ENCODE measurements around the gene CBX1.

The CBX1 gene

GRCh38 chr17:48028736-48029135 is 72.5 kb downstream of the CBX1 start:
- Histone ChIP-seq H3K9me3 (ENCODE audit: control insufficient read depth, low read length) (no peaks in the 10 kb centered on the region), H2AK5ac (ENCODE audit: low read length, severe bottlenecking) (no peak overlapping the region), H2BK15ac (ENCODE audit: low read depth, poor library complexity, severe bottlenecking) (no peak overlapping the region), H3K27ac (ENCODE audit: low read length, poor library complexity, severe bottlenecking) (no peak overlapping the region), H2BK120ac (ENCODE audit: low read depth, low read length) (no peak overlapping the region), H3K4me3 (ENCODE audit: insufficient read depth in 1 of 2, low read depth in 1 of 2, low read length in 2 of 2) (no peak overlapping the region), H3K36me3 (ENCODE audit: control insufficient read depth in 1 of 2, insufficient read depth in 2 of 2, low read depth in 1 of 2, low read length in 2 of 2) (peaks cover 12 to 27% of the 10 kb centered on the region in 2 experiments), H3K9ac (ENCODE audit: low read length) (no peak overlapping the region), H3K4me1 (ENCODE audit: control insufficient read depth, insufficient read depth, low read depth, low read length) (peaks cover 20% of the 10 kb centered on the region), H3K4me2 (ENCODE audit: low read length, poor library complexity, severe bottlenecking) (no peak overlapping the region), H2BK12ac (ENCODE audit: low read length in 2 of 2) (no peak overlapping the region), H3K18ac (ENCODE audit: low read depth in 1 of 2, low read length in 2 of 2) (no peak overlapping the region), H2BK5ac (ENCODE audit: low read depth, low read length, poor library complexity, severe bottlenecking) (no peak overlapping the region), H2AFZ (ENCODE audit: low read depth, low read length) (no peak overlapping the region), H3K27me3 (ENCODE audit: control insufficient read depth in 1 of 2, insufficient read depth in 1 of 2, low read length in 2 of 2) (no peaks in the 10 kb centered on the region), H3K4ac (ENCODE audit: low read depth in 1 of 2, low read length in 2 of 2) (no peak overlapping the region), H4K91ac (ENCODE audit: low read length) (no peak overlapping the region), H3K79me1 (replicated peaks; ENCODE audit: low read length, poor library complexity, severe bottlenecking) (no peaks in the 10 kb centered on the region), H3K14ac (ENCODE audit: low read length in 2 of 2) (no peak overlapping the region), H4K8ac (ENCODE audit: low read length) (no peak overlapping the region), H3K23ac (ENCODE audit: low read length in 2 of 2) (no peak overlapping the region)
- 100% methylated on average over 1 of the region's 1 CpG for WGBS
- DNase-seq = no peak

- peak overlapping the region in 1 of 2 experiments; percentile 29 for H2BK12ac ChIP-seq (ENCODE audit: low read length in 2 of 2)
- no peak overlapping the region for H2AFZ ChIP-seq (ENCODE audit: low read depth, low read length)
- H3K9ac ChIP-seq (ENCODE audit: low read length) = peak overlapping the region; percentile 85
- no peak overlapping the region for H3K4ac ChIP-seq (ENCODE audit: low read depth in 1 of 2, low read length in 2 of 2)
- peaks cover 5 to 14% of the 10 kb centered on the region in 2 experiments for H3K36me3 ChIP-seq (ENCODE audit: control insufficient read depth in 1 of 2, insufficient read depth in 2 of 2, low read depth in 1 of 2, low read length in 2 of 2)
- no peaks in the 10 kb centered on the region for H3K79me1 ChIP-seq (replicated peaks; ENCODE audit: low read length, poor library complexity, severe bottlenecking)
- H3K14ac ChIP-seq (ENCODE audit: low read length in 2 of 2) = no peak overlapping the region
- no peak overlapping the region for H3K4me2 ChIP-seq (ENCODE audit: low read length, poor library complexity, severe bottlenecking)
- H4K8ac ChIP-seq (ENCODE audit: low read length) = no peak overlapping the region
- no peak for DNase-seq
- no peak overlapping the region for H3K27ac ChIP-seq (ENCODE audit: low read length, poor library complexity, severe bottlenecking)
- WGBS = 92% methylated on average over 11 of the region's 12 CpGs
- H3K27me3 ChIP-seq (ENCODE audit: control insufficient read depth in 1 of 2, insufficient read depth in 1 of 2, low read length in 2 of 2) = no peaks in the 10 kb centered on the region
- H2AK5ac ChIP-seq (ENCODE audit: low read length, severe bottlenecking) = no peak overlapping the region
- no peak overlapping the region for H2BK120ac ChIP-seq (ENCODE audit: low read depth, low read length)
- H3K9me3 ChIP-seq (ENCODE audit: control insufficient read depth, low read length) = no peaks in the 10 kb centered on the region
- no peak overlapping the region for H2BK15ac ChIP-seq (ENCODE audit: low read depth, poor library complexity, severe bottlenecking)
- H3K4me1 ChIP-seq (ENCODE audit: control insufficient read depth, insufficient read depth, low read depth, low read length) = peaks cover 26% of the 10 kb centered on the region
- H3K23ac ChIP-seq (ENCODE audit: low read length in 2 of 2) = no peak overlapping the region
- no peak overlapping the region for H2BK5ac ChIP-seq (ENCODE audit: low read depth, low read length, poor library complexity, severe bottlenecking)
- no peak overlapping the region for H3K4me3 ChIP-seq (ENCODE audit: insufficient read depth in 1 of 2, low read depth in 1 of 2, low read length in 2 of 2)
- H3K18ac ChIP-seq (ENCODE audit: low read depth in 1 of 2, low read length in 2 of 2) = no peak overlapping the region
- H4K91ac ChIP-seq (ENCODE audit: low read length) = no peak overlapping the region
Observed at GRCh38 chr17:48027322-48027981, 73.8 kb downstream of the CBX1 start.

- H2AFZ ChIP-seq (ENCODE audit: low read depth, low read length) = peak overlapping the region; percentile 19
- H3K14ac ChIP-seq (ENCODE audit: low read length in 2 of 2) = peak overlapping the region in 1 of 2 experiments; percentile 85
- peak overlapping the region; percentile 6 to 61 for H3K18ac ChIP-seq (ENCODE audit: low read depth in 1 of 2, low read length in 2 of 2)
- DNase-seq = peak; percentile 87
- no peak overlapping the region for H3K4me2 ChIP-seq (ENCODE audit: low read length, poor library complexity, severe bottlenecking)
- H3K4me3 ChIP-seq (ENCODE audit: insufficient read depth in 1 of 2, low read depth in 1 of 2, low read length in 2 of 2) = peak overlapping the region in 1 of 2 experiments; percentile 83
- H3K4ac ChIP-seq (ENCODE audit: low read depth in 1 of 2, low read length in 2 of 2) = peak overlapping the region; percentile 64 to 88
- no peak overlapping the region for H2AK5ac ChIP-seq (ENCODE audit: low read length, severe bottlenecking)
- no peaks in the 10 kb centered on the region for H3K27me3 ChIP-seq (ENCODE audit: control insufficient read depth in 1 of 2, insufficient read depth in 1 of 2, low read length in 2 of 2)
- no peaks in the 10 kb centered on the region for H3K9me3 ChIP-seq (ENCODE audit: control insufficient read depth, low read length)
- H3K23ac ChIP-seq (ENCODE audit: low read length in 2 of 2) = peak overlapping the region in 1 of 2 experiments; percentile 20
- no peak overlapping the region for H3K27ac ChIP-seq (ENCODE audit: low read length, poor library complexity, severe bottlenecking)
- H3K36me3 ChIP-seq (ENCODE audit: control insufficient read depth in 1 of 2, insufficient read depth in 2 of 2, low read depth in 1 of 2, low read length in 2 of 2) = peaks cover 0 to 7% of the 10 kb centered on the region in 2 experiments
- H2BK15ac ChIP-seq (ENCODE audit: low read depth, poor library complexity, severe bottlenecking) = no peak overlapping the region
- H2BK5ac ChIP-seq (ENCODE audit: low read depth, low read length, poor library complexity, severe bottlenecking) = no peak overlapping the region
- no peaks in the 10 kb centered on the region for H3K79me1 ChIP-seq (replicated peaks; ENCODE audit: low read length, poor library complexity, severe bottlenecking)
- H3K4me1 ChIP-seq (ENCODE audit: control insufficient read depth, insufficient read depth, low read depth, low read length) = peaks cover 26% of the 10 kb centered on the region
- H2BK12ac ChIP-seq (ENCODE audit: low read length in 2 of 2) = peak overlapping the region in 1 of 2 experiments; percentile 50
- peak overlapping the region; percentile 5 for H4K91ac ChIP-seq (ENCODE audit: low read length)
- peak overlapping the region; percentile 49 for H4K8ac ChIP-seq (ENCODE audit: low read length)
- no peak overlapping the region for H2BK120ac ChIP-seq (ENCODE audit: low read depth, low read length)
- WGBS = 25% methylated on average over 18 of the region's 18 CpGs
- peak overlapping the region; percentile 85 for H3K9ac ChIP-seq (ENCODE audit: low read length)
Observed at GRCh38 chr17:48026502-48027321, 74.6 kb downstream of the CBX1 start.

GRCh38 chr17:48025904-48026501 is 75.3 kb downstream of the CBX1 start:
- Histone ChIP-seq H3K36me3 (ENCODE audit: control insufficient read depth in 1 of 2, insufficient read depth in 2 of 2, low read depth in 1 of 2, low read length in 2 of 2) (peaks cover 0 to 4% of the 10 kb centered on the region in 2 experiments), H3K18ac (ENCODE audit: low read depth in 1 of 2, low read length in 2 of 2) (no peak overlapping the region), H3K27me3 (ENCODE audit: control insufficient read depth in 1 of 2, insufficient read depth in 1 of 2, low read length in 2 of 2) (no peaks in the 10 kb centered on the region), H2BK12ac (ENCODE audit: low read length in 2 of 2) (peak overlapping the region in 1 of 2 experiments; percentile 80), H3K4ac (ENCODE audit: low read depth in 1 of 2, low read length in 2 of 2) (no peak overlapping the region), H3K9ac (ENCODE audit: low read length) (peak overlapping the region; percentile 85), H3K14ac (ENCODE audit: low read length in 2 of 2) (no peak overlapping the region), H3K4me3 (ENCODE audit: insufficient read depth in 1 of 2, low read depth in 1 of 2, low read length in 2 of 2) (peak overlapping the region in 1 of 2 experiments; percentile 83), H2AK5ac (ENCODE audit: low read length, severe bottlenecking) (peak overlapping the region; percentile 53), H3K23ac (ENCODE audit: low read length in 2 of 2) (no peak overlapping the region), H2BK5ac (ENCODE audit: low read depth, low read length, poor library complexity, severe bottlenecking) (no peak overlapping the region), H2AFZ (ENCODE audit: low read depth, low read length) (no peak overlapping the region), H2BK120ac (ENCODE audit: low read depth, low read length) (no peak overlapping the region), H3K9me3 (ENCODE audit: control insufficient read depth, low read length) (no peaks in the 10 kb centered on the region), H3K27ac (ENCODE audit: low read length, poor library complexity, severe bottlenecking) (peak overlapping the region; percentile 16), H2BK15ac (ENCODE audit: low read depth, poor library complexity, severe bottlenecking) (no peak overlapping the region), H3K79me1 (replicated peaks; ENCODE audit: low read length, poor library complexity, severe bottlenecking) (no peaks in the 10 kb centered on the region), H4K8ac (ENCODE audit: low read length) (peak overlapping the region; percentile 19), H3K4me1 (ENCODE audit: control insufficient read depth, insufficient read depth, low read depth, low read length) (peaks cover 26% of the 10 kb centered on the region), H3K4me2 (ENCODE audit: low read length, poor library complexity, severe bottlenecking) (peak overlapping the region; percentile 74), H4K91ac (ENCODE audit: low read length) (no peak overlapping the region)
- WGBS = 60% methylated on average over 7 of the region's 8 CpGs
- DNase-seq = no peak

Data from mesenchymal stem cell (in vitro differentiated cells and primary cell).